Smooth muscle cell (in vitro differentiated cells): Measurements from ENCODE around the gene ZCCHC14. TPM values are rescaled to one million over a fixed set of nuclear protein-coding genes. Genes with fewer than 3 reads are reported as not detected.

Experiments used
- DNase-seq: peaks from one replicate; lab custom pipeline; 2025; ENCODE audit not compliant: unreplicated experiment; lab: John Stamatoyannopoulos, UW
- H2AFZ ChIP-seq: fragments of 200-600 bp; sonication (generic); 2 replicates; pipeline ENCODE4 v1.6.0; 2016; ENCODE audit warnings: antibody characterized with exemption, low read depth, mild to moderate bottlenecking
- H3F3A ChIP-seq: fragments of 200-600 bp; sonication (generic); 2 replicates; pipeline ENCODE4 v1.6.0; 2017; ENCODE audit warnings: antibody characterized with exemption, low read depth
- H3K27ac ChIP-seq: fragments of 200-600 bp; sonication (generic); 2 replicates; pipeline ENCODE4 v1.5.1; 2016; ENCODE audit warnings: low read depth, mild to moderate bottlenecking
- H3K27me3 ChIP-seq: fragments of 200-600 bp; sonication (generic); 2 replicates; pipeline ENCODE4 v1.6.1; 2016; ENCODE audit warnings: low read depth, mild to moderate bottlenecking
- H3K36me3 ChIP-seq: fragments of 200-600 bp; sonication (generic); 2 replicates; pipeline ENCODE4 v1.5.1; 2016; ENCODE audit warnings: low read depth
- H3K4me1 ChIP-seq: fragments of 200-600 bp; sonication (generic); 2 replicates; pipeline ENCODE4 v1.5.1; 2016; ENCODE audit warnings: low read depth
- H3K4me2 ChIP-seq: fragments of 200-600 bp; sonication (generic); 2 replicates; pipeline ENCODE4 v1.6.0; 2016; ENCODE audit warnings: mild to moderate bottlenecking
- H3K4me3 ChIP-seq: fragments of 200-600 bp; sonication (generic); 2 replicates; pipeline ENCODE4 v1.5.1; 2016; ENCODE audit warnings: mild to moderate bottlenecking
- H3K79me2 ChIP-seq: fragments of 200-600 bp; sonication (generic); 2 replicates; pipeline ENCODE4 v1.6.0; 2016; ENCODE audit warnings: low read depth, mild to moderate bottlenecking
- H3K9ac ChIP-seq: fragments of 200-600 bp; sonication (generic); 2 replicates; pipeline ENCODE4 v1.6.0; 2016; ENCODE audit warnings: low read depth
- H3K9me3 ChIP-seq: fragments of 200-600 bp; sonication (generic); replicated peaks from 2 replicates; pipeline ENCODE4 v1.5.1; 2016; ENCODE audit warnings: low read depth
- H4K20me1 ChIP-seq: fragments of 200-600 bp; sonication (generic); 2 replicates; pipeline ENCODE4 v1.6.0; 2016; ENCODE audit warnings: low read depth
- CTCF ChIP-seq: fragments of 200-600 bp; sonication (generic); IDR thresholded peaks from 2 replicates; pipeline ENCODE4 v1.5.1; 2017; ENCODE audit warnings: borderline replicate concordance, mild to moderate bottlenecking, antibody characterized with exemption; ENCODE audit not compliant: insufficient read depth, poor library complexity, severe bottlenecking
- WGBS: methylation state at CpG from one replicate; pipeline ENCODE4 v1.1.7; 2016; ENCODE audit warnings: low lambda C conversion rate; 5-methylcytosine and 5-hydroxymethylcytosine counted together
- polyA plus RNA-seq: library from polyadenylated mRNA; unstranded; fragments of >200 nt; fragmentation: Nextera tagmentation; extraction: Ambion mirVana; gene quantifications from 2 replicates; pipeline ENCODE4 v1.2.1, GENCODE V29; 2016
- total RNA-seq: library from RNA; depleted of rRNA; stranded (reverse); fragments of >200 nt; gene quantifications from 2 replicates; pipeline ENCODE4 v1.2.3, GENCODE V29; 2014

The ZCCHC14 gene
- total and polyA plus RNA-seq, 2 experiments from 2014 or later, result 4.6 to 8.5 TPM

- Histone ChIP-seq H3K27ac (peak overlapping the region; percentile 93), H4K20me1 (peaks cover 65% of the 10 kb centered on the region), H3F3A (peaks cover 7% of the 10 kb centered on the region), H2AFZ (no peak overlapping the region), H3K27me3 (no peaks in the 10 kb centered on the region), H3K4me2 (peak overlapping the region; percentile 47), H3K36me3 (no peaks in the 10 kb centered on the region), H3K9ac (peak overlapping the region; percentile 49), H3K4me3 (no peak overlapping the region), H3K4me1 (no peaks in the 10 kb centered on the region), H3K79me2 (peaks cover 45% of the 10 kb centered on the region), H3K9me3 (no peaks in the 10 kb centered on the region)
- 92% methylated on average over 20 of the region's 23 CpGs for WGBS
- no peak for DNase-seq
- TF ChIP-seq CTCF, result no peak
Measured at GRCh38 chr16:87458424-87458915, 34.4 kb downstream of the ZCCHC14 start.

- 45% methylated on average over 22 of the region's 22 CpGs for WGBS
- DNase-seq, result no peak
- peak overlapping the region; percentile 64 for H3K9ac ChIP-seq
- no peaks in the 10 kb centered on the region for H3K9me3 ChIP-seq
- H3K4me3 ChIP-seq, result no peak overlapping the region
- no peak for TF ChIP-seq CTCF
- H3K27ac ChIP-seq, result peak overlapping the region; percentile 93
- H3F3A ChIP-seq, result peaks cover 7% of the 10 kb centered on the region
- no peaks in the 10 kb centered on the region for H3K27me3 ChIP-seq
- H3K4me1 ChIP-seq, result no peaks in the 10 kb centered on the region
- no peaks in the 10 kb centered on the region for H3K36me3 ChIP-seq
- H3K4me2 ChIP-seq, result peak overlapping the region; percentile 52
- H4K20me1 ChIP-seq, result peaks cover 71% of the 10 kb centered on the region
- peaks cover 41% of the 10 kb centered on the region for H3K79me2 ChIP-seq
- H2AFZ ChIP-seq, result no peak overlapping the region
Measured at GRCh38 chr16:87457709-87458423, 35.0 kb downstream of the ZCCHC14 start.

- peak overlapping the region; percentile 64 for H3K9ac ChIP-seq
- no peak for TF ChIP-seq CTCF
- WGBS, result 60% methylated on average over 4 of the region's 4 CpGs
- H4K20me1 ChIP-seq, result peaks cover 78% of the 10 kb centered on the region
- H3K4me1 ChIP-seq, result no peaks in the 10 kb centered on the region
- H3K27me3 ChIP-seq, result no peaks in the 10 kb centered on the region
- peak overlapping the region; percentile 93 for H3K27ac ChIP-seq
- H2AFZ ChIP-seq, result no peak overlapping the region
- H3K36me3 ChIP-seq, result no peaks in the 10 kb centered on the region
- peaks cover 36% of the 10 kb centered on the region for H3K79me2 ChIP-seq
- peaks cover 7% of the 10 kb centered on the region for H3F3A ChIP-seq
- no peaks in the 10 kb centered on the region for H3K9me3 ChIP-seq
- H3K4me3 ChIP-seq, result no peak overlapping the region
- peak overlapping the region; percentile 52 for H3K4me2 ChIP-seq
- DNase-seq, result no peak
Measured at GRCh38 chr16:87457061-87457611, 35.7 kb downstream of the ZCCHC14 start.
